Stimulated activated effector memory CD8-positive, alpha-beta T cell treated with anti-CD3 and anti-CD28 coated beads, Interleukin-12 subunit alpha, Interleukin-12 subunit beta, amount 100 ng/mL, for 72 hours (primary cell): Measurements from ENCODE around the gene OLIG2.

ENCODE experiments used
- ATAC-seq: fragments of 150-1000 bp; cut with Tn5 transposase; 2 replicates; pipeline ENCODE4 v1.10.0; 2021
- DNase-seq, 2 donors: peaks; one replicate each; pipeline ENCODE4 v3.0.0; 2021 to 2022; ENCODE audit warnings: low spot score in 2 of 2
- H3K27ac Mint-ChIP-seq: one replicate; pipeline ENCODE4 v1.8.0; 2022; ENCODE audit warnings: mild to moderate bottlenecking, mixed read lengths
- H3K36me3 Mint-ChIP-seq: one replicate; pipeline ENCODE4 v1.8.0; 2022; ENCODE audit warnings: mild to moderate bottlenecking, mixed read lengths
- H3K4me1 Mint-ChIP-seq: one replicate; pipeline ENCODE4 v1.8.0; 2022; ENCODE audit warnings: mixed read lengths
- H3K4me3 Mint-ChIP-seq: one replicate; pipeline ENCODE4 v1.8.0; 2022; ENCODE audit warnings: mild to moderate bottlenecking, mixed read lengths
- H3K9me3 Mint-ChIP-seq: one replicate; pipeline ENCODE4 v1.8.0; 2022; ENCODE audit warnings: mixed read lengths

The OLIG2 gene

GRCh38 chr21:33063375-33063883 lies 37.7 kb downstream of the OLIG2 start:
- H3K9me3 Mint-ChIP-seq, result no peaks in the 10 kb centered on the region
- H3K4me3 Mint-ChIP-seq, result no peak overlapping the region
- no peak for ATAC-seq
- peaks cover 18% of the 10 kb centered on the region for H3K4me1 Mint-ChIP-seq
- no peaks in the 10 kb centered on the region for H3K36me3 Mint-ChIP-seq
- DNase-seq, result no peak
- no peak overlapping the region for H3K27ac Mint-ChIP-seq

DNA sequence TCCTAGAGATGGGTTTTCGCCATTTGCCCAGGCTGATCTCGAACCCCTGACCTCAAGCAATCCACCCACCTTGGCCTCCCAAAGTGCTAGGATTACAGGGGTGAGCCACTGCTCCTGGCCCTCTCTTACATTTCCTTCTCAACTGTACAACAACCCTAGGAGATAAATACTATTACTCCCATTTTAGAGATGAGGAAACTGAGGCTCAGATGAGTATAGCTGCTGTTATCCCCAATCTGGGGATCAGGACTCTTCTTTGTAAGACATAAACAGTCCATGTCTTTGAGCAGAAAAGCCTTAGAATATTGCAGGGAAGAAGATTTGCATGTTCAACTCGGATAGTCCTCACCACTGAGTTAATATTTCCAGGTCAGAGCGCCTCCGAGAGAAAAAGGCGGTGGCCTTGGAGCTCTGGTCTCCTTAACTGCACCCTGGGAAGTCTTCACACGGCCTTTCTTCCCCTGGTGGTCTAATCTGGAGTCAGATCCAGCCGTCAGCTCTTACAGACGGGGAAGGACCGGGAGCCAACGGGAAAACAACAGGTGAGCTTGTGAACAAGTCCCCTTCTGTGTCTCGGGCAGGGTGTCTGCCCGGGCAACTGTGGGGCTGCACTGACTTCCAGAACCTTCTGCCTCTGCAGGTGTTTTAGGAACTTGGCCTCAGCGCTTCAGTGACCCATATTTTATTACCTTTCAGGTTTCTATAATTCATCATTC lies 38.3 kb downstream of the OLIG2 start:
- ATAC-seq (no peak), DNase-seq (no peak)
- H3K4me3 Mint-ChIP-seq, result no peak overlapping the region
- no peaks in the 10 kb centered on the region for H3K9me3 Mint-ChIP-seq
- H3K4me1 Mint-ChIP-seq, result peaks cover 14% of the 10 kb centered on the region
- H3K27ac Mint-ChIP-seq, result no peak overlapping the region
- H3K36me3 Mint-ChIP-seq, result no peaks in the 10 kb centered on the region

DNA sequence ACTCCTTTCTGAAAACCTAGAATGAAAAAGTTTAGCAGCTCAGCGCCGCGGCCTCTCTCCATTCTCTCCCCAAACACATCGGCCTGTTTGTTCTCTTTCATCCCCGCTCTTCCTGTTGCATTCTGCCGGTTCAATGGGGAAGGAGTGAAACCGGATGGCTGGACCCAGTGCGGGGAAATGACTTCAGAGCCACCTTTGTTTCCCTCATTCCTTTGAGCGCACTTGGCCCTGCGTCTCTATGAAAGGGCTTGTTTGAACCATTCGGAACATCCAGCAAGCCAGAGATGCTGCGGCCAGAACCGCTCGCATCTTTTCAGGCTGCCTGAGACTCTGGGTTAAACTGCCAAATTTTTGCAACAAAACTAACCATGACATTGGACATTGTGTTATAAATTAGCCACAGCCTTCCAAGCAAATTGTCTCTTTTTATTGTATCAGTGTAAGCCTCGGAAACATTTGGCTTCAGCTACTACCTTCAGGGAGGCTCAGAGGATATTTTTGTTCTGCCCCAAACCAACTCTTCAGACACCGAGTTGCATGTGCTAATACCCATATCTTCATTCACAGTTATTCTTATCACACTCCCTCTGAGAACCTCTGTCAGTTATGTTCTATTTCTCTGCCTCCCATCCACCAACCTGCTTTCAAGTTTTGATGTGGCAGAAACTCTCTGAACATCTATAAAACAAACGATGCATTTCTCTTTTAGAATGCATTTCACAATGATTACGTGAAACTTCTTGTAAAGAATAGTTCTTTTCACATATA lies 39.1 kb downstream of the OLIG2 start:
- H3K36me3 Mint-ChIP-seq, result no peaks in the 10 kb centered on the region
- H3K4me1 Mint-ChIP-seq, result peaks cover 7% of the 10 kb centered on the region
- ATAC-seq (no peak), DNase-seq (no peak)
- H3K27ac Mint-ChIP-seq, result no peak overlapping the region
- H3K4me3 Mint-ChIP-seq, result no peak overlapping the region
- H3K9me3 Mint-ChIP-seq, result no peaks in the 10 kb centered on the region

DNA sequence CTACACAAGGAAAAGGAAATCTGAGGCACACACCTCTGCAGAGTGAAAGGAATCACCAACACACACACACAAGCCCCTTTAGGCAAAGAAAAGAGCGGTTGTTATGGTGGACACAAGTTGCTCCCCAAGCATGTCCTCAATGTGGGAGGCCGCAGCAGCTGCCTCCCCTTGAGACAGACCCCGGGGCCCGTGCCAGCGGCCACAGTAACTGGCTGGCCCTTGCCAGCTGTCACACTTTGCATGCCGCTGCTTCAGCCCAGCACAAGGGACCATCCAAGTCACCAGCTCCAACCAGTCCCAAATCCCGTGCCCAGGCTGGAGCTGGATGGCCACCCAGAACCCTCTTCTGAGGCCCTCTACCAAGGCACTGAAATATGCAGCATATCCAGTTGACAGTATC lies 41.3 kb downstream of the OLIG2 start:
- H3K9me3 Mint-ChIP-seq, result no peaks in the 10 kb centered on the region
- peaks cover 7% of the 10 kb centered on the region for H3K4me1 Mint-ChIP-seq
- H3K36me3 Mint-ChIP-seq, result no peaks in the 10 kb centered on the region
- no peak for ATAC-seq
- H3K4me3 Mint-ChIP-seq, result no peak overlapping the region
- no peak overlapping the region for H3K27ac Mint-ChIP-seq
- no peak for DNase-seq

GRCh38 chr21:33067457-33067856 lies 41.7 kb downstream of the OLIG2 start:
- H3K9me3 Mint-ChIP-seq, result no peaks in the 10 kb centered on the region
- peaks cover 7% of the 10 kb centered on the region for H3K4me1 Mint-ChIP-seq

GRCh38 chr21:33069243-33069642 lies 43.5 kb downstream of the OLIG2 start:
- ATAC-seq (no peak), DNase-seq (no peak)
- Mint-ChIP-seq H3K9me3 (no peaks in the 10 kb centered on the region), H3K27ac (no peak overlapping the region), H3K4me1 (peaks cover 7% of the 10 kb centered on the region), H3K36me3 (no peaks in the 10 kb centered on the region), H3K4me3 (peak overlapping the region; percentile 70)

More at GRCh38 chr21:33067457-33067856, 41.7 kb downstream of the OLIG2 start:
- DNase-seq (no peak), ATAC-seq (no peak)
- no peaks in the 10 kb centered on the region for H3K36me3 Mint-ChIP-seq
- H3K27ac Mint-ChIP-seq, result no peak overlapping the region
- no peak overlapping the region for H3K4me3 Mint-ChIP-seq

DNA sequence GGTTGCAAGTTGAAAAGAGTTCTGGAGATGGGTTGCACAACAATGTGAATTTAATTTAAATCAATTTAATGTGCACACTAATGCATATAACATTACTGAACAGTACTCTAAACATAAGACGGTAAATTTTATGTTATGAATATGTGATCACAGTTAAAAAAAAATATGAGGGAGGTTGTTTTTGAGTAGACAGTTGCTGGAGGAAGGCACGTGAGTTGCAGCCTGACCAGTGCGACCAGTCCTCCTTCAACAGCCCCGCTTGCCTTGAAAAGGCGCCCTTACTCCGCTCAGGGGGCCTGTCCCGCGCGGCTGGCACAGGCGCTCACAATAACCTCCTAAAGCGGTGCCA lies 43.9 kb downstream of the OLIG2 start:
- Mint-ChIP-seq H3K36me3 (no peaks in the 10 kb centered on the region), H3K4me3 (peak overlapping the region; percentile 70), H3K27ac (no peak overlapping the region), H3K4me1 (peaks cover 7% of the 10 kb centered on the region), H3K9me3 (no peaks in the 10 kb centered on the region)
- no peak for ATAC-seq
- no peak for DNase-seq

- no peak within 1 kb of the TSS for H3K27ac Mint-ChIP-seq
- peak; percentile 77 for ATAC-seq
- no peaks in the 10 kb centered on the region for H3K9me3 Mint-ChIP-seq
Observed at GRCh38 chr21:33069994-33070743, 44.4 kb downstream of the OLIG2 start, which contains the start of gene OLIG1. Gene OLIG1 (plus strand): TSS chr21:33070141. CDS start chr21:33070247, 106 bp downstream.

DNA sequence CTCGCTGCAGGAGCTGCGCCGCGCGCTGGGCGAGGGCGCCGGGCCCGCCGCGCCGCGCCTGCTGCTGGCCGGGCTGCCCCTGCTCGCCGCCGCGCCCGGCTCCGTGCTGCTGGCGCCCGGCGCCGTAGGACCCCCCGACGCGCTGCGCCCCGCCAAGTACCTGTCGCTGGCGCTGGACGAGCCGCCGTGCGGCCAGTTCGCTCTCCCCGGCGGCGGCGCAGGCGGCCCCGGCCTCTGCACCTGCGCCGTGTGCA lies 44.9 kb downstream of the OLIG2 start:
- H3K9me3 Mint-ChIP-seq, result no peaks in the 10 kb centered on the region
- DNase-seq (no peak), ATAC-seq (no peak)
- no peak overlapping the region for H3K27ac Mint-ChIP-seq
- H3K36me3 Mint-ChIP-seq, result no peaks in the 10 kb centered on the region
- H3K4me3 Mint-ChIP-seq, result peak overlapping the region; percentile 70
- H3K4me1 Mint-ChIP-seq, result peaks cover 7% of the 10 kb centered on the region

More at GRCh38 chr21:33069994-33070743, 44.4 kb downstream of the OLIG2 start, which contains the start of gene OLIG1:
- Mint-ChIP-seq H3K36me3 (no peaks in the 10 kb centered on the region), H3K4me1 (peaks cover 7% of the 10 kb centered on the region), H3K4me3 (peak within 1 kb of the TSS; percentile 70)
- DNase-seq, result peak; percentile 10 to 51

DNA sequence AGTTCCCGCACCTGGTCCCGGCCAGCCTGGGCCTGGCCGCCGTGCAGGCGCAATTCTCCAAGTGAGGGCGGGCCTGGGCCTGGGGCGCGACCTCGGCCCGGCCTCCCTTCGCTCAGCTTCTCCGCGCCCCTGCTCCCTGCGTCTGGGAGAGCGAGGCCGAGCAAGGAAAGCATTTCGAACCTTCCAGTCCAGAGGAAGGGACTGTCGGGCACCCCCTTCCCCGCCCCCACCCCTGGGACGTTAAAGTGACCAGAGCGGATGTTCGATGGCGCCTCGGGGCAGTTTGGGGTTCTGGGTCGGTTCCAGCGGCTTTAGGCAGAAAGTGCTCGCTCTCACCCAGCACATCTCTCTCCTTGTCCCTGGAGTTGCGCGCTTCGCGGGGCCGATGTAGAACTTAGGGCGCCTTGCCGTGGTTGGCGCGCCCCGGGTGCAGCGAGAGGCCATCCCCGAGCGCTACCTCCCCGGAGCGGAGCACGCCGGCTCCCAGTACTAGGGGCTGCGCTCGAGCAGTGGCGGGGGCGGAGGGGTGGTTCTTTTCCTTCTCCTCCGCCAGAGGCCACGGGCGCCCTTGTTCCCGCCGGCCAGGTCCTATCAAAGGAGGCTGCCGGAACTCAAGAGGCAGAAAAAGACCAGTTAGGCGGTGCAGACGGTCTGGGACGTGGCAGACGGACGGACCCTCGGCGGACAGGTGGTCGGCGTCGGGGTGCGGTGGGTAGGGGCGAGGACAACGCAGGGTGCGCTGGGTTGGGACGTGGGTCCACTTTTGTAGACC lies 45.4 kb downstream of the OLIG2 start:
- Mint-ChIP-seq H3K4me1 (peaks cover 7% of the 10 kb centered on the region), H3K9me3 (no peaks in the 10 kb centered on the region), H3K27ac (no peak overlapping the region), H3K36me3 (no peaks in the 10 kb centered on the region), H3K4me3 (peak overlapping the region; percentile 70)
- peak in 1 of 2 donors; percentile 57 for DNase-seq
- ATAC-seq, result peak; percentile 27

- Mint-ChIP-seq H3K4me3 (peak overlapping the region; percentile 70), H3K4me1 (peaks cover 8% of the 10 kb centered on the region), H3K27ac (no peak overlapping the region), H3K9me3 (no peaks in the 10 kb centered on the region), H3K36me3 (no peaks in the 10 kb centered on the region)
- DNase-seq, result no peak
- no peak for ATAC-seq
Observed at GRCh38 chr21:33071770-33072306, 46.1 kb downstream of the OLIG2 start.

GRCh38 chr21:33073636-33074035 lies 47.9 kb downstream of the OLIG2 start:
- Mint-ChIP-seq H3K27ac (no peak overlapping the region), H3K4me1 (peaks cover 20% of the 10 kb centered on the region), H3K4me3 (no peak overlapping the region), H3K9me3 (no peaks in the 10 kb centered on the region), H3K36me3 (no peaks in the 10 kb centered on the region)
- ATAC-seq (no peak), DNase-seq (no peak)

DNA sequence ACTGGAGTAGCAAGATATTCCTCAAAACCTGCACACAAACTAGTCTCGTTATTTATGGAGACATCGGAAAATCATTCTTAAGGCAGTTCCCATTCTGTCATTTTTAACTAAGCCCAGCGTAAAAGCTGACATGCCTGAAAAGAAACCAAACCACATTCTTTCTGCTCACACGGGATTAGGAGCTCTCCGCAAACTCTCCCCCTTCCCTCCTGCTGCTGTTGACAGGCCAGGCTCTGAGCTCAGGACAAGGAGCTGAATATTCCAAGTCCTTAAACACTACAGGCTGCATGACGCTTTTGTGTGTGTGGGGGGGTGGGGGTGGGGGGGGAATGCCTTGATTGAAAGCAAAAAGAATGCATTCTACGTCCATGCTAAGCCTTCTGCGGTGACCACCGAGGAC lies 49.4 kb downstream of the OLIG2 start:
- H3K4me3 Mint-ChIP-seq, result no peak overlapping the region
- H3K9me3 Mint-ChIP-seq, result no peaks in the 10 kb centered on the region
- peaks cover 28% of the 10 kb centered on the region for H3K4me1 Mint-ChIP-seq
- no peak for DNase-seq
- H3K27ac Mint-ChIP-seq, result no peak overlapping the region
- no peak for ATAC-seq
- no peaks in the 10 kb centered on the region for H3K36me3 Mint-ChIP-seq

DNA sequence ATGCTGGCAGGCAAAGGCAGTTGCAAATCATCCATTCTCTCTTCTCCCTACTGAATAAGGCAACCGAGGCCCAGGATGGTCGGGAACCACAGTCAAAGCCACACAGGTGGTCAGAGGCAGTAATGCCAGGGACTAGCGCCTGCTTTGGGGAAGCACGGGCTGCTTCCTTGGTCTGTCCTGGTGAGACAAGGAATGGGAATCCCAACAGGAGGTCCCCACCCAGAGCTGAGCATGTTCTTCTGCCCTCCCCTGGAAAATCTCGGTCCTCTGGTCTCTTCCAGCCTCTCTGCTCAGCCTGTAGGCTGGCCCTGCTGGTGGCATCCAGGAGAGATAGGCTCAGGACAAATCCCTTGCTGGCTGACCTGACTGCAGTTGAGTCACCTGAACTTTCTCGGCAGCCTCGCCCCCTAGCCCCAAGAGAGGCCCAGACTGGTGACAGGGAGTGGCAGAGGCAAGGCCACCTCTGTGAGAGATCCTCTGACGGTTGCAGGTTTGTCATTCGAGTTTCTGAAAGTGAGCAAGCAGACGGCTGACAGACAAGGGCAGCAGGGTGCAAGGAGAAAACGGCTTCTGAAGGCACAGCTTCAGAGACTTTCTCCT lies 50.0 kb downstream of the OLIG2 start:
- DNase-seq, result no peak
- H3K9me3 Mint-ChIP-seq, result no peaks in the 10 kb centered on the region
- no peak overlapping the region for H3K27ac Mint-ChIP-seq
- no peak overlapping the region for H3K4me3 Mint-ChIP-seq
- no peak for ATAC-seq
- no peaks in the 10 kb centered on the region for H3K36me3 Mint-ChIP-seq
- H3K4me1 Mint-ChIP-seq, result peaks cover 28% of the 10 kb centered on the region
